Liver (tissue), 3 donors: ENCODE data around the gene PPP1R14D.

Experiments used
- EGR1 ChIP-seq, 2 donors: IDR thresholded peaks; 2 replicates each; pipeline ENCODE4 v1.6.1; 2016 to 2018; ENCODE audit warnings: antibody characterized with exemption in 2 of 2, low read depth in 2 of 2
- FOXA1 ChIP-seq: IDR thresholded peaks from 2 replicates; pipeline ENCODE4 v1.6.1; 2016; ENCODE audit warnings: antibody characterized with exemption
- GABPA ChIP-seq, 2 donors: IDR thresholded peaks in 1 of 2; conservative IDR thresholded peaks in 1 of 2; 2 replicates each; pipeline ENCODE4 v1.6.1; 2016; ENCODE audit warnings: antibody characterized with exemption in 2 of 2, mild to moderate bottlenecking in 1 of 2, moderate library complexity in 1 of 2
- JUND ChIP-seq, 2 donors: IDR thresholded peaks; 2 replicates each; pipeline ENCODE4 v1.6.1; 2016; ENCODE audit warnings: antibody characterized with exemption in 2 of 2
- NR2F2 ChIP-seq: IDR thresholded peaks from 2 replicates; pipeline ENCODE4 v1.6.1; 2016; ENCODE audit warnings: antibody characterized with exemption
- RAD21 ChIP-seq, 2 donors: IDR thresholded peaks; 2 replicates each; pipeline ENCODE4 v1.6.1; 2016; ENCODE audit warnings: antibody characterized with exemption in 2 of 2, mild to moderate bottlenecking in 2 of 2
- RXRA ChIP-seq, 2 donors: IDR thresholded peaks; 2 replicates each; pipeline ENCODE4 v1.6.1; 2017 to 2018; ENCODE audit warnings: antibody characterized with exemption in 2 of 2, mild to moderate bottlenecking in 1 of 2
- SP1 ChIP-seq: IDR thresholded peaks from 2 replicates; pipeline ENCODE4 v1.6.1; 2018; ENCODE audit warnings: antibody characterized with exemption, mild to moderate bottlenecking
- TAF1 ChIP-seq: conservative IDR thresholded peaks from 2 replicates; pipeline ENCODE4 v1.6.1; 2016; ENCODE audit warnings: antibody characterized with exemption, mild to moderate bottlenecking
- YY1 ChIP-seq: IDR thresholded peaks from 2 replicates; pipeline ENCODE4 v1.6.1; 2016; ENCODE audit warnings: antibody characterized with exemption, mild to moderate bottlenecking
- TF ChIP-seq, protein P1 (sequence below): IDR thresholded peaks from 2 replicates; pipeline ENCODE4 v1.6.1; 2016; ENCODE audit warnings: antibody characterized with exemption
- TF ChIP-seq, protein P2 (sequence below): fragments of 150-350 bp; IDR thresholded peaks from 2 replicates; pipeline ENCODE4 v1.5.1; 2017; ENCODE audit warnings: improper control_type of control experiment, low read depth, low read length; ENCODE audit not compliant: missing input control
- TF ChIP-seq, protein P3 (sequence below): IDR thresholded peaks from 2 replicates; pipeline ENCODE4 v1.6.1; 2016; ENCODE audit warnings: antibody characterized with exemption
- TF ChIP-seq, protein P4 (sequence below): IDR thresholded peaks from 2 replicates; pipeline ENCODE4 v1.6.1; 2016; ENCODE audit warnings: antibody characterized with exemption, mild to moderate bottlenecking
- donor health status: healthy.
- donor health status: healthy.

DNA sequence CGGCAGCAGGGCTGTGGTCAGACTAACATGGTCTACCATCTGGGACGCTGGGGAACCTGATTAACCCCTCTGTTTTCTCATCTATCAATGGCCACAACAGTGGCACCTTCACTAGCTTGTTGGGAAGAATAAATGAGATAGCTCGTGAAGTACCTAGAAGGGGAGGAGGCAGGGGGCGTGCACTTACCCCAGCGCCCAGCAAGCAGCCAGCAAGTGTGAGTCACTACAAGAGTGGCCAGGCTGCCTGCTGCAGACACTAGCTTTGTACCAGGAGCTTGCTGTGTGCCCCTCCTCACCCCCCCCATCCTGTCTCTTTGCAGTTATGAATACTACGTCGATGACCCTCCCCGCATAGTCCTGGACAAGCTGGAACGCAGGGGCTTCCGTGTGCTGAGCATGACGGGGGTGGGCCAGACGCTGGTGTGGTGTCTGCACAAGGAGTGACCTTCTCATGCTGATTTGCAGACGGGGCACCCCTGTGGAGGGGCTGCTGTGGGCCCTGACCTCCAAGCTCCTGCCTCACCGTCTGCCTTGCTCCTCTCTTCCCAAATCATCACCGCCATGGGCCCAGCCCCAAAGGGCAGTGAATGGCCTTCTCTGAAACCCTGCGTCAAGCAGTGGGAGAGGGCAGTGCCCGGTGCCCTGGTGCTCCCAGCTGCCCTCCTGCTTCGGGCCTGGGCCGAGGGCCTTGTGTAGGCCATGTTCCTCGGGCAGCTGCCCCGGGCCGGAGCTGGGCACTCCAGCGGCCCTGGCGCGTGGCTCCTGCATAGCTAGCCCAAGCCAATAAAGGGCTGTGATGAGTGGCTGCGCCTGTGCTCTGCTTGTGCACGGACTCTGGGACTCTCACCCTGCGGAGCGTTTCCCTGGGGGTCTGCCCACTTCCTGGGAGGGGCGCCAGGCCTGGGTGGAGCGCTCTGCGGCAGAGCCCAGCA, 61.3 kb downstream of the PPP1R14D start:
- TF ChIP-seq EGR1 (IDR thresholded peaks at IDR 0.05; ENCODE audit: low read depth in 2 of 2), result no peak
- TF ChIP-seq, protein P1, sequence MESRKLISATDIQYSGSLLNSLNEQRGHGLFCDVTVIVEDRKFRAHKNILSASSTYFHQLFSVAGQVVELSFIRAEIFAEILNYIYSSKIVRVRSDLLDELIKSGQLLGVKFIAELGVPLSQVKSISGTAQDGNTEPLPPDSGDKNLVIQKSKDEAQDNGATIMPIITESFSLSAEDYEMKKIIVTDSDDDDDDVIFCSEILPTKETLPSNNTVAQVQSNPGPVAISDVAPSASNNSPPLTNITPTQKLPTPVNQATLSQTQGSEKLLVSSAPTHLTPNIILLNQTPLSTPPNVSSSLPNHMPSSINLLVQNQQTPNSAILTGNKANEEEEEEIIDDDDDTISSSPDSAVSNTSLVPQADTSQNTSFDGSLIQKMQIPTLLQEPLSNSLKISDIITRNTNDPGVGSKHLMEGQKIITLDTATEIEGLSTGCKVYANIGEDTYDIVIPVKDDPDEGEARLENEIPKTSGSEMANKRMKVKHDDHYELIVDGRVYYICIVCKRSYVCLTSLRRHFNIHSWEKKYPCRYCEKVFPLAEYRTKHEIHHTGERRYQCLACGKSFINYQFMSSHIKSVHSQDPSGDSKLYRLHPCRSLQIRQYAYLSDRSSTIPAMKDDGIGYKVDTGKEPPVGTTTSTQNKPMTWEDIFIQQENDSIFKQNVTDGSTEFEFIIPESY, result no peak
- TF ChIP-seq, protein P2, sequence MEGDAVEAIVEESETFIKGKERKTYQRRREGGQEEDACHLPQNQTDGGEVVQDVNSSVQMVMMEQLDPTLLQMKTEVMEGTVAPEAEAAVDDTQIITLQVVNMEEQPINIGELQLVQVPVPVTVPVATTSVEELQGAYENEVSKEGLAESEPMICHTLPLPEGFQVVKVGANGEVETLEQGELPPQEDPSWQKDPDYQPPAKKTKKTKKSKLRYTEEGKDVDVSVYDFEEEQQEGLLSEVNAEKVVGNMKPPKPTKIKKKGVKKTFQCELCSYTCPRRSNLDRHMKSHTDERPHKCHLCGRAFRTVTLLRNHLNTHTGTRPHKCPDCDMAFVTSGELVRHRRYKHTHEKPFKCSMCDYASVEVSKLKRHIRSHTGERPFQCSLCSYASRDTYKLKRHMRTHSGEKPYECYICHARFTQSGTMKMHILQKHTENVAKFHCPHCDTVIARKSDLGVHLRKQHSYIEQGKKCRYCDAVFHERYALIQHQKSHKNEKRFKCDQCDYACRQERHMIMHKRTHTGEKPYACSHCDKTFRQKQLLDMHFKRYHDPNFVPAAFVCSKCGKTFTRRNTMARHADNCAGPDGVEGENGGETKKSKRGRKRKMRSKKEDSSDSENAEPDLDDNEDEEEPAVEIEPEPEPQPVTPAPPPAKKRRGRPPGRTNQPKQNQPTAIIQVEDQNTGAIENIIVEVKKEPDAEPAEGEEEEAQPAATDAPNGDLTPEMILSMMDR, result no peak
- TF ChIP-seq GABPA (IDR thresholded peaks at IDR 0.05 in 1 of 2, conservative IDR thresholded peaks at IDR 0.05 in 1 of 2), result no peak
- TF ChIP-seq, protein P3, sequence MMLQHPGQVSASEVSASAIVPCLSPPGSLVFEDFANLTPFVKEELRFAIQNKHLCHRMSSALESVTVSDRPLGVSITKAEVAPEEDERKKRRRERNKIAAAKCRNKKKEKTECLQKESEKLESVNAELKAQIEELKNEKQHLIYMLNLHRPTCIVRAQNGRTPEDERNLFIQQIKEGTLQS, result no peak
- no peak for TF ChIP-seq RAD21 (IDR thresholded peaks at IDR 0.05)
- no peak for TF ChIP-seq YY1
- no peak for TF ChIP-seq TAF1
- no peak for TF ChIP-seq NR2F2
- TF ChIP-seq, protein P4, sequence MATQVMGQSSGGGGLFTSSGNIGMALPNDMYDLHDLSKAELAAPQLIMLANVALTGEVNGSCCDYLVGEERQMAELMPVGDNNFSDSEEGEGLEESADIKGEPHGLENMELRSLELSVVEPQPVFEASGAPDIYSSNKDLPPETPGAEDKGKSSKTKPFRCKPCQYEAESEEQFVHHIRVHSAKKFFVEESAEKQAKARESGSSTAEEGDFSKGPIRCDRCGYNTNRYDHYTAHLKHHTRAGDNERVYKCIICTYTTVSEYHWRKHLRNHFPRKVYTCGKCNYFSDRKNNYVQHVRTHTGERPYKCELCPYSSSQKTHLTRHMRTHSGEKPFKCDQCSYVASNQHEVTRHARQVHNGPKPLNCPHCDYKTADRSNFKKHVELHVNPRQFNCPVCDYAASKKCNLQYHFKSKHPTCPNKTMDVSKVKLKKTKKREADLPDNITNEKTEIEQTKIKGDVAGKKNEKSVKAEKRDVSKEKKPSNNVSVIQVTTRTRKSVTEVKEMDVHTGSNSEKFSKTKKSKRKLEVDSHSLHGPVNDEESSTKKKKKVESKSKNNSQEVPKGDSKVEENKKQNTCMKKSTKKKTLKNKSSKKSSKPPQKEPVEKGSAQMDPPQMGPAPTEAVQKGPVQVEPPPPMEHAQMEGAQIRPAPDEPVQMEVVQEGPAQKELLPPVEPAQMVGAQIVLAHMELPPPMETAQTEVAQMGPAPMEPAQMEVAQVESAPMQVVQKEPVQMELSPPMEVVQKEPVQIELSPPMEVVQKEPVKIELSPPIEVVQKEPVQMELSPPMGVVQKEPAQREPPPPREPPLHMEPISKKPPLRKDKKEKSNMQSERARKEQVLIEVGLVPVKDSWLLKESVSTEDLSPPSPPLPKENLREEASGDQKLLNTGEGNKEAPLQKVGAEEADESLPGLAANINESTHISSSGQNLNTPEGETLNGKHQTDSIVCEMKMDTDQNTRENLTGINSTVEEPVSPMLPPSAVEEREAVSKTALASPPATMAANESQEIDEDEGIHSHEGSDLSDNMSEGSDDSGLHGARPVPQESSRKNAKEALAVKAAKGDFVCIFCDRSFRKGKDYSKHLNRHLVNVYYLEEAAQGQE, result no peak
- no peak for TF ChIP-seq SP1
- TF ChIP-seq JUND (IDR thresholded peaks at IDR 0.05), result no peak
- TF ChIP-seq RXRA (IDR thresholded peaks at IDR 0.05), result no peak
- TF ChIP-seq FOXA1, result no peak
